HG03103 (cell line): ENCODE data around the gene KCNMB2.

Experiments
- ATAC-seq: cut with Tn5 transposase; IDR thresholded peaks from one replicate; pipeline ENCODE4 v1.9.1; 2021; ENCODE audit warnings: low read depth; ENCODE audit not compliant: unreplicated experiment

The KCNMB2 gene

GRCh38 chr3:178685591-178685906, 149.3 kb downstream of the KCNMB2 start:
- ATAC-seq = no peak

GRCh38 chr3:178686826-178687225, 150.6 kb downstream of the KCNMB2 start:
- no peak for ATAC-seq

- no peak for ATAC-seq
Observed at GRCh38 chr3:178690571-178690970, 154.3 kb downstream of the KCNMB2 start.

GRCh38 chr3:178699364-178699763, 163.1 kb downstream of the KCNMB2 start:
- ATAC-seq = no peak

- no peak for ATAC-seq
Observed at GRCh38 chr3:178699810-178700209, 163.6 kb downstream of the KCNMB2 start.

GRCh38 chr3:178703268-178703975, 167.2 kb downstream of the KCNMB2 start:
- no peak for ATAC-seq

- no peak for ATAC-seq
Observed at GRCh38 chr3:178705925-178706324, 169.7 kb downstream of the KCNMB2 start.

GRCh38 chr3:178706411-178706810, 170.2 kb downstream of the KCNMB2 start:
- no peak for ATAC-seq

- peak; percentile 55 for ATAC-seq
Observed at GRCh38 chr3:178707311-178708031, 171.2 kb downstream of the KCNMB2 start.

GRCh38 chr3:178709051-178709450, 172.8 kb downstream of the KCNMB2 start:
- no peak for ATAC-seq

GRCh38 chr3:178711753-178712152, 175.5 kb downstream of the KCNMB2 start:
- no peak for ATAC-seq

GRCh38 chr3:178712247-178712646, 176.0 kb downstream of the KCNMB2 start:
- no peak for ATAC-seq

- ATAC-seq = no peak
Observed at GRCh38 chr3:178714925-178715832, 178.9 kb downstream of the KCNMB2 start.

GRCh38 chr3:178718995-178719635, 182.9 kb downstream of the KCNMB2 start:
- ATAC-seq = no peak

- no peak for ATAC-seq
Observed at GRCh38 chr3:178732824-178733223, 196.6 kb downstream of the KCNMB2 start.

- no peak for ATAC-seq
Observed at GRCh38 chr3:178735032-178735674, 198.9 kb downstream of the KCNMB2 start.

GRCh38 chr3:178736300-178736699, 200.1 kb downstream of the KCNMB2 start:
- ATAC-seq = no peak

- no peak for ATAC-seq
Observed at GRCh38 chr3:178739720-178740119, 203.5 kb downstream of the KCNMB2 start.

GRCh38 chr3:178741020-178741419, 204.8 kb downstream of the KCNMB2 start:
- ATAC-seq = no peak

GRCh38 chr3:178743297-178743696, 207.1 kb downstream of the KCNMB2 start:
- ATAC-seq = no peak
